ENCODE data around the gene ALLC.

- TF ChIP-seq CTCF (IDR thresholded peaks at IDR 0.05 in 4 of 5, conservative IDR thresholded peaks at IDR 0.05 in 1 of 5) (no peak), POLR2A (IDR thresholded peaks at IDR 0.05) (no peak)
Observed at GRCh38 chr2:3706892-3707291, 48.9 kb downstream of the ALLC start.

Data from gastrocnemius medialis (tissue), 4 donors.